Mucosa of descending colon (tissue), 3 donors: ENCODE data around the gene OST4. TPM values are rescaled to one million over a fixed set of nuclear protein-coding genes. Genes with fewer than 3 reads are reported as not detected.

ENCODE experiments used
- ATAC-seq: fragments of 200-7000 bp; cut with Tn5 transposase; one replicate; pipeline ENCODE4 v1.9.1; 2020; ENCODE audit warnings: mild to moderate bottlenecking, moderate library complexity
- DNase-seq, 3 donors: peaks; one replicate each; pipeline ENCODE4 v3.0.0-alpha.2; 2020
- H3K36me3 ChIP-seq: fragments of 200-600 bp; one replicate; pipeline ENCODE4 v1.8.0; 2021; ENCODE audit warnings: low read depth, mild to moderate bottlenecking
- H3K4me1 ChIP-seq: fragments of 200-600 bp; one replicate; pipeline ENCODE4 v1.8.0; 2021; ENCODE audit warnings: low read depth, mild to moderate bottlenecking
- H3K4me3 ChIP-seq: fragments of 200-600 bp; one replicate; pipeline ENCODE4 v1.8.0; 2021; ENCODE audit warnings: mild to moderate bottlenecking
- H3K9me3 ChIP-seq: fragments of 200-600 bp; one replicate; pipeline ENCODE4 v1.8.0; 2021; ENCODE audit warnings: mild to moderate bottlenecking
- CTCF ChIP-seq: fragments of 200-600 bp; IDR thresholded peaks from one replicate; pipeline ENCODE4 v1.8.0; 2022; ENCODE audit warnings: antibody characterized with exemption, mild to moderate bottlenecking
- intact Hi-C, 2 donors: fragments of 100-400 bp; cut with DNase I in 1 of 2; cut with micrococcal nuclease in 1 of 2; formaldehyde crosslinking; loops; one replicate each; pipeline versions ENCODE4 v1.11.0 to v1.11.1; 2022; cut with DNase I, micrococcal nuclease
- total RNA-seq, 3 donors: library from RNA; stranded (reverse); fragmentation: NEBNext Ultra II Directional in 2 of 3; extraction: Animal tissue kit (Norgen Biotek cat#: 25700) in 2 of 3; gene quantifications; one replicate each; pipeline versions ENCODE4 v1.2.1 to v1.2.4, GENCODE V29; 2021 to 2023
- donor health status: DM: no; HTN: no; CAD: no; lungs with moderate emphysema.
- donor health status: DM: no; HTN: no; CAD: no.
- donor health status: DM: no; HTN: yes; CAD: no.

OST4 gene
- total RNA-seq, 3 donors from 2014 or later, result 245 to 280 (median 254) TPM

GRCh38 chr2:27032495-27033252 is 38.8 kb downstream of the OST4 start, which contains the start of gene TMEM214:
TMEM214 (plus strand) TSS chr2:27032965; CDS start chr2:27033016, 51 bp downstream.
- Histone ChIP-seq H3K9me3 (no peaks in the 10 kb centered on the region), H3K4me3 (peak within 1 kb of the TSS; percentile 93), H3K36me3 (peaks cover 1% of the 10 kb centered on the region), H3K4me1 (peaks cover 14% of the 10 kb centered on the region)
- no peak for TF ChIP-seq CTCF
- intact Hi-C loops, result loop anchor here in 1 of 2 donors (10.0 kb wide), 1 partner anchor 52 kb away; the partner anchor contains the start of gene KHK
- peak; percentile 92 to 94 (median 94) for DNase-seq
- ATAC-seq, result peak; percentile 98

- peaks cover 5% of the 10 kb centered on the region for H3K4me1 ChIP-seq
- no peak for DNase-seq
- peak; percentile 40 for ATAC-seq
- intact Hi-C loops, result no loop called here
- no peaks in the 10 kb centered on the region for H3K36me3 ChIP-seq
- no peak overlapping the region for H3K4me3 ChIP-seq
- no peak for TF ChIP-seq CTCF
- no peaks in the 10 kb centered on the region for H3K9me3 ChIP-seq
Observed at GRCh38 chr2:27029051-27029450, 42.4 kb downstream of the OST4 start.

- H3K4me3 ChIP-seq, result no peak overlapping the region
- H3K36me3 ChIP-seq, result no peaks in the 10 kb centered on the region
- H3K9me3 ChIP-seq, result no peaks in the 10 kb centered on the region
- intact Hi-C loops, result no loop called here
- ATAC-seq (no peak), DNase-seq (no peak)
- H3K4me1 ChIP-seq, result no peaks in the 10 kb centered on the region
- TF ChIP-seq CTCF, result no peak
Observed at GRCh38 chr2:27027211-27027651, 44.2 kb downstream of the OST4 start.

- no peaks in the 10 kb centered on the region for H3K36me3 ChIP-seq
- no peak for DNase-seq
- no peak overlapping the region for H3K4me3 ChIP-seq
- H3K4me1 ChIP-seq, result peaks cover 8% of the 10 kb centered on the region
- no peak for ATAC-seq
- intact Hi-C loops, result no loop called here
- TF ChIP-seq CTCF, result no peak
- H3K9me3 ChIP-seq, result no peaks in the 10 kb centered on the region
Observed at GRCh38 chr2:27025861-27026851, 45.3 kb downstream of the OST4 start.

GRCh38 chr2:27025281-27025800 is 46.1 kb downstream of the OST4 start:
- H3K4me1 ChIP-seq, result peaks cover 11% of the 10 kb centered on the region
- no peak overlapping the region for H3K4me3 ChIP-seq
- TF ChIP-seq CTCF, result no peak
- H3K36me3 ChIP-seq, result no peaks in the 10 kb centered on the region
- no peaks in the 10 kb centered on the region for H3K9me3 ChIP-seq
- intact Hi-C loops, result no loop called here
- ATAC-seq (no peak), DNase-seq (no peak)
